ENCODE results near the gene LRRC10B.
"Not testable (repeated sequence)": the region's sequence is repeated elsewhere in the genome, so short reads cannot be mapped to it uniquely, and the experiment has no call there.

LRRC10B gene

GRCh38 chr11:61507962-61508861, at the start of gene LRRC10B:
TSS of gene LRRC10B (plus strand) at chr11:61508749. CDS start at chr11:61508999, 250 bp downstream.
- DNase-seq (ENCODE audit: low read depth), result no peak

GRCh38 chr11:61460474-61460881, 48.1 kb upstream of the LRRC10B start:
- no peak for DNase-seq (ENCODE audit: low read depth)

- no peak for DNase-seq (ENCODE audit: low read depth)
These were observed 47.6 kb upstream of the LRRC10B start for GRCh38 chr11:61460986-61461385.

- not testable (repeated sequence) for DNase-seq (ENCODE audit: low read depth)
These were observed 40.9 kb upstream of the LRRC10B start for GRCh38 chr11:61467602-61468001.

GRCh38 chr11:61468002-61468401, 40.5 kb upstream of the LRRC10B start:
- no peak for DNase-seq (ENCODE audit: low read depth)

- DNase-seq (ENCODE audit: low read depth), result no peak
These were observed 36.3 kb upstream of the LRRC10B start for GRCh38 chr11:61472282-61472681.

GRCh38 chr11:61472868-61473267, 35.7 kb upstream of the LRRC10B start:
- DNase-seq (ENCODE audit: low read depth), result no peak

- DNase-seq (ENCODE audit: low read depth), result no peak
These were observed 35.1 kb upstream of the LRRC10B start for GRCh38 chr11:61473370-61474012.

- no peak for DNase-seq (ENCODE audit: low read depth)
These were observed 34.4 kb upstream of the LRRC10B start for GRCh38 chr11:61474013-61474643.

- DNase-seq (ENCODE audit: low read depth), result no peak
These were observed 33.1 kb upstream of the LRRC10B start for GRCh38 chr11:61475433-61475832.

- DNase-seq (ENCODE audit: low read depth), result no peak
These were observed 32.2 kb upstream of the LRRC10B start for GRCh38 chr11:61476371-61476770.

- DNase-seq (ENCODE audit: low read depth), result no peak
These were observed 31.4 kb upstream of the LRRC10B start for GRCh38 chr11:61477126-61477525.

GRCh38 chr11:61477727-61478148, 30.8 kb upstream of the LRRC10B start:
- no peak for DNase-seq (ENCODE audit: low read depth)

- DNase-seq (ENCODE audit: low read depth), result not testable (repeated sequence)
These were observed 29.0 kb upstream of the LRRC10B start for GRCh38 chr11:61479360-61480058.

- no peak for DNase-seq (ENCODE audit: low read depth)
These were observed 28.1 kb upstream of the LRRC10B start for GRCh38 chr11:61480261-61480993.

GRCh38 chr11:61480994-61481335, 27.6 kb upstream of the LRRC10B start:
- no peak for DNase-seq (ENCODE audit: low read depth)

- no peak for DNase-seq (ENCODE audit: low read depth)
These were observed 26.7 kb upstream of the LRRC10B start for GRCh38 chr11:61481806-61482205.

GRCh38 chr11:61482513-61482912, 26.0 kb upstream of the LRRC10B start:
- DNase-seq (ENCODE audit: low read depth), result no peak

GRCh38 chr11:61484541-61484940, 24.0 kb upstream of the LRRC10B start:
- no peak for DNase-seq (ENCODE audit: low read depth)

GRCh38 chr11:61485080-61485479, 23.5 kb upstream of the LRRC10B start:
- no peak for DNase-seq (ENCODE audit: low read depth)

GRCh38 chr11:61486011-61486620, 22.4 kb upstream of the LRRC10B start:
- DNase-seq (ENCODE audit: low read depth), result no peak
